HepG2 (cell line): ENCODE data around the gene CRTC2. TPM values are rescaled to one million over a fixed set of nuclear protein-coding genes. Genes with fewer than 3 reads are reported as not detected.

Experiments
- BORCS8-MEF2B ChIP-seq: sonication (generic); formaldehyde crosslinking; IDR thresholded peaks from 2 replicates; pipeline ENCODE4 v1.8.0; 2022; ENCODE audit warnings: mild to moderate bottlenecking, missing genetic modification reagents
- CC2D1A ChIP-seq: sonication (generic); formaldehyde crosslinking; IDR thresholded peaks from 2 replicates; pipeline ENCODE4 v1.8.1; 2023; ENCODE audit warnings: mild to moderate bottlenecking, missing genetic modification reagents
- ESRRA ChIP-seq: sonication (generic); formaldehyde crosslinking; IDR thresholded peaks from 2 replicates; pipeline ENCODE4 v1.5.1; 2020; ENCODE audit warnings: mild to moderate bottlenecking, low read depth, missing genetic modification reagents
- FIP1L1 ChIP-seq: fragments of 200-400 bp; formaldehyde crosslinking; IDR thresholded peaks from 2 replicates; pipeline ENCODE4 v1.6.1; 2018; ENCODE audit warnings: low read depth, mild to moderate bottlenecking, low read length, moderate library complexity, borderline replicate concordance; ENCODE audit not compliant: insufficient read depth
- HDAC2 ChIP-seq: sonication (generic); formaldehyde crosslinking; IDR thresholded peaks from 2 replicates; pipeline ENCODE4 v1.4.0; 2020; ENCODE audit warnings: missing genetic modification reagents
- KLF11 ChIP-seq: IDR thresholded peaks from 2 replicates; pipeline ENCODE4 v1.6.1; 2016; ENCODE audit warnings: missing compliant biosample characterization
- MLX ChIP-seq: IDR thresholded peaks from 2 replicates; pipeline ENCODE4 v1.6.1; 2016
- MTF1 ChIP-seq: sonication (generic); formaldehyde crosslinking; IDR thresholded peaks from 2 replicates; pipeline ENCODE4 v1.5.0; 2020; ENCODE audit warnings: missing genetic modification reagents
- NFYB ChIP-seq: sonication (generic); formaldehyde crosslinking; IDR thresholded peaks from 2 replicates; pipeline ENCODE4 v1.4.0; 2020; ENCODE audit warnings: missing genetic modification reagents
- PPARG ChIP-seq: conservative IDR thresholded peaks from 2 replicates; pipeline ENCODE4 v1.6.1; 2016; ENCODE audit warnings: missing biosample characterization, missing genetic modification reagents
- RNF2 ChIP-seq: fragments of 450-650 bp; conservative IDR thresholded peaks from 2 replicates; pipeline ENCODE4 v1.6.1; 2016; ENCODE audit warnings: low read depth
- SAFB2 ChIP-seq: sonication (generic); formaldehyde crosslinking; IDR thresholded peaks from 2 replicates; pipeline ENCODE4 v1.5.1; 2020; ENCODE audit warnings: missing genetic modification reagents, low read depth, mild to moderate bottlenecking, borderline replicate concordance
- SMAD9 ChIP-seq: sonication (generic); formaldehyde crosslinking; IDR thresholded peaks from 2 replicates; pipeline ENCODE4 v1.5.1; 2020; ENCODE audit warnings: mild to moderate bottlenecking, missing genetic modification reagents
- ZBTB20 ChIP-seq: sonication (generic); formaldehyde crosslinking; IDR thresholded peaks from 2 replicates; pipeline ENCODE4 v1.8.1; 2023; ENCODE audit warnings: missing genetic modification reagents, low read depth, mild to moderate bottlenecking, borderline replicate concordance
- ZNF292 ChIP-seq: sonication (generic); formaldehyde crosslinking; IDR thresholded peaks from 2 replicates; pipeline ENCODE4 v1.8.1; 2022; ENCODE audit warnings: mild to moderate bottlenecking, low read depth, missing genetic modification reagents, borderline replicate concordance
- ZNF329 ChIP-seq: sonication (generic); formaldehyde crosslinking; IDR thresholded peaks from 2 replicates; pipeline ENCODE4 v1.9.0; 2021; ENCODE audit warnings: low read depth, mild to moderate bottlenecking, missing genetic modification reagents
- ZNF468 ChIP-seq: sonication (generic); formaldehyde crosslinking; IDR thresholded peaks from 2 replicates; pipeline ENCODE4 v1.8.0; 2022; ENCODE audit warnings: mild to moderate bottlenecking, moderate library complexity, missing genetic modification reagents
- ZNF496 ChIP-seq: sonication (generic); formaldehyde crosslinking; IDR thresholded peaks from 2 replicates; pipeline ENCODE4 v1.8.1; 2023; ENCODE audit warnings: mild to moderate bottlenecking, moderate library complexity, missing genetic modification reagents; ENCODE audit not compliant: insufficient replicate concordance
- ZNF546 ChIP-seq: sonication (generic); formaldehyde crosslinking; conservative IDR thresholded peaks from 2 replicates; pipeline ENCODE4 v1.8.1; 2023; ENCODE audit warnings: mild to moderate bottlenecking, missing genetic modification reagents
- ZNF703 ChIP-seq: sonication (generic); formaldehyde crosslinking; IDR thresholded peaks from 2 replicates; pipeline ENCODE4 v1.5.1; 2020; ENCODE audit warnings: missing genetic modification reagents, mild to moderate bottlenecking, moderate library complexity, borderline replicate concordance
- polyA plus RNA-seq, 8 experiments: library from polyadenylated mRNA; depleted of rRNA in 3 of 8; stranded (reverse) in 7 of 8; unstranded in 1 of 8; fragments of >200 nt; fragmentation: Illumina TruSeq in 4 of 8; extraction: Trizol in 4 of 8; gene quantifications; 2 replicates each; pipeline versions ENCODE4 v1.2.1 to v1.2.3, GENCODE V29; 2011 to 2016; ENCODE audit warnings: low read depth in 4 of 8, missing spikeins in 1 of 8, mixed read lengths in 1 of 8; ENCODE audit not compliant: insufficient read depth in 1 of 8
- total RNA-seq, 5 experiments: library from RNA; depleted of rRNA; stranded (reverse); fragments of >200 nt; fragmentation: Illumina TruSeq; extraction: Trizol; gene quantifications; 2 replicates each; pipeline ENCODE4 v1.2.3, GENCODE V29; 2016; ENCODE audit warnings: low read depth in 1 of 5
- TF ChIP-seq, protein P1 (sequence below): conservative IDR thresholded peaks from 2 replicates; pipeline ENCODE4 v1.6.1; 2018; ENCODE audit warnings: missing genetic modification reagents
- TF ChIP-seq, protein P2 (sequence below): sonication (generic); formaldehyde crosslinking; IDR thresholded peaks from 2 replicates; pipeline ENCODE4 v1.4.0; 2020; ENCODE audit warnings: missing genetic modification reagents, mild to moderate bottlenecking, borderline replicate concordance
- TF ChIP-seq, protein P3 (sequence below): sonication (generic); formaldehyde crosslinking; IDR thresholded peaks from 2 replicates; pipeline ENCODE4; 2020; ENCODE audit warnings: missing genetic modification reagents, mild to moderate bottlenecking, borderline replicate concordance

The CRTC2 gene
- total and polyA plus RNA-seq, 2 of the 13 experiments (the other 11 are each of a cell fraction or from before 2014, with no cell fraction given) = 6.1 to 26.7 TPM

DNA sequence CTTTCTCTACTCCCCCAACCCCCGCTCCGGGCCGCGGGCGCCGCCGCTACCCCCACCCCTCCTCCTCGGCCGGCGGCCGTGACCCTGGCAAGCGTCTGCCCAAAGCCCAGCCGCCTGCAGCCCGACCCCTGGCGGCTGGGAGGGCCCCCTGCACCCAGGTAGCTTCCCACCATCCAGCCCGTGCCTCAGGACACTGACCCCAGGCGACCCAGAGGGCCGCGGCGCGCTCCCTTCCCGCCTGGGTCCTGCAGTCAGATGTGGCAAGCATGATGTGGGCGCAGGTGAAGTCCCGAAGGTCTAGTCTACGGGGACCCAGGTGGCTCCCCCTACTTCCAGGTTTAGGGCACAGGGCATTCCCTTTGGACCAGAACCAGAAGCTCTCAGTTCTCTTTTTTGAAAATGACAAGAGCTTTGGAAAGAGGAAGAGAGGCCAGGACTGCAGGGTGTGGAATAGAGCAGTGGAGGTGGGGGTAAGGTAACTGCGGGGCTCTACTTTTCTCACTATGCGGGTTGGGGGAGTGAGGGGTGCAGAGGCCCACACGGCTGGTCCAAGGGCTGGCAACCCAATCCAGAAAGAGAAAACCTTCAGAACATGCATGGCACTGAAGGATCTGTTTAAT, 11.7 kb downstream of the CRTC2 start, which contains the start of gene DENND4B (continued):
- TF ChIP-seq, protein P1, sequence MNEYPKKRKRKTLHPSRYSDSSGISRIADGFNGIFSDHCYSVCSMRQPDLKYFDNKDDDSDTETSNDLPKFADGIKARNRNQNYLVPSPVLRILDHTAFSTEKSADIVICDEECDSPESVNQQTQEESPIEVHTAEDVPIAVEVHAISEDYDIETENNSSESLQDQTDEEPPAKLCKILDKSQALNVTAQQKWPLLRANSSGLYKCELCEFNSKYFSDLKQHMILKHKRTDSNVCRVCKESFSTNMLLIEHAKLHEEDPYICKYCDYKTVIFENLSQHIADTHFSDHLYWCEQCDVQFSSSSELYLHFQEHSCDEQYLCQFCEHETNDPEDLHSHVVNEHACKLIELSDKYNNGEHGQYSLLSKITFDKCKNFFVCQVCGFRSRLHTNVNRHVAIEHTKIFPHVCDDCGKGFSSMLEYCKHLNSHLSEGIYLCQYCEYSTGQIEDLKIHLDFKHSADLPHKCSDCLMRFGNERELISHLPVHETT (CRISPR knock-in tag) = peak; percentile 75
- TF ChIP-seq RNF2 = no peak
- TF ChIP-seq ZNF496 (CRISPR knock-in tag) = no peak
- TF ChIP-seq ZNF329 (CRISPR knock-in tag) = no peak
- TF ChIP-seq KLF11 = no peak
- TF ChIP-seq CC2D1A (CRISPR knock-in tag) = no peak
- TF ChIP-seq MTF1 (CRISPR knock-in tag) = no peak
- TF ChIP-seq ZNF292 (CRISPR knock-in tag) = no peak
- TF ChIP-seq HDAC2 (CRISPR knock-in tag) = peak; percentile 51; the same call in 1 of the 2 replicates
- TF ChIP-seq ZBTB20 (CRISPR knock-in tag) = no peak
- TF ChIP-seq ZNF546 (CRISPR knock-in tag) = 0 out of 2 replicates have a peak, but pooled peaks have one; percentile 10
- no peak for TF ChIP-seq SMAD9 (CRISPR knock-in tag)
- TF ChIP-seq MLX (CRISPR knock-in tag) = no peak
- no peak for TF ChIP-seq FIP1L1
- TF ChIP-seq ZNF703 = no peak
- peak; percentile 76 for TF ChIP-seq ESRRA (CRISPR knock-in tag)
- no peak for TF ChIP-seq ZNF468 (CRISPR knock-in tag)
- TF ChIP-seq NFYB (CRISPR knock-in tag) = no peak
- no peak for TF ChIP-seq PPARG (CRISPR knock-in tag)
- peak; percentile 41; the same call in 1 of the 2 replicates for TF ChIP-seq BORCS8-MEF2B (CRISPR knock-in tag)
- no peak for TF ChIP-seq SAFB2 (CRISPR knock-in tag)
- TF ChIP-seq, protein P2, sequence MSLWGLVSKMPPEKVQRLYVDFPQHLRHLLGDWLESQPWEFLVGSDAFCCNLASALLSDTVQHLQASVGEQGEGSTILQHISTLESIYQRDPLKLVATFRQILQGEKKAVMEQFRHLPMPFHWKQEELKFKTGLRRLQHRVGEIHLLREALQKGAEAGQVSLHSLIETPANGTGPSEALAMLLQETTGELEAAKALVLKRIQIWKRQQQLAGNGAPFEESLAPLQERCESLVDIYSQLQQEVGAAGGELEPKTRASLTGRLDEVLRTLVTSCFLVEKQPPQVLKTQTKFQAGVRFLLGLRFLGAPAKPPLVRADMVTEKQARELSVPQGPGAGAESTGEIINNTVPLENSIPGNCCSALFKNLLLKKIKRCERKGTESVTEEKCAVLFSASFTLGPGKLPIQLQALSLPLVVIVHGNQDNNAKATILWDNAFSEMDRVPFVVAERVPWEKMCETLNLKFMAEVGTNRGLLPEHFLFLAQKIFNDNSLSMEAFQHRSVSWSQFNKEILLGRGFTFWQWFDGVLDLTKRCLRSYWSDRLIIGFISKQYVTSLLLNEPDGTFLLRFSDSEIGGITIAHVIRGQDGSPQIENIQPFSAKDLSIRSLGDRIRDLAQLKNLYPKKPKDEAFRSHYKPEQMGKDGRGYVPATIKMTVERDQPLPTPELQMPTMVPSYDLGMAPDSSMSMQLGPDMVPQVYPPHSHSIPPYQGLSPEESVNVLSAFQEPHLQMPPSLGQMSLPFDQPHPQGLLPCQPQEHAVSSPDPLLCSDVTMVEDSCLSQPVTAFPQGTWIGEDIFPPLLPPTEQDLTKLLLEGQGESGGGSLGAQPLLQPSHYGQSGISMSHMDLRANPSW (CRISPR knock-in tag) = no peak
- TF ChIP-seq, protein P3, sequence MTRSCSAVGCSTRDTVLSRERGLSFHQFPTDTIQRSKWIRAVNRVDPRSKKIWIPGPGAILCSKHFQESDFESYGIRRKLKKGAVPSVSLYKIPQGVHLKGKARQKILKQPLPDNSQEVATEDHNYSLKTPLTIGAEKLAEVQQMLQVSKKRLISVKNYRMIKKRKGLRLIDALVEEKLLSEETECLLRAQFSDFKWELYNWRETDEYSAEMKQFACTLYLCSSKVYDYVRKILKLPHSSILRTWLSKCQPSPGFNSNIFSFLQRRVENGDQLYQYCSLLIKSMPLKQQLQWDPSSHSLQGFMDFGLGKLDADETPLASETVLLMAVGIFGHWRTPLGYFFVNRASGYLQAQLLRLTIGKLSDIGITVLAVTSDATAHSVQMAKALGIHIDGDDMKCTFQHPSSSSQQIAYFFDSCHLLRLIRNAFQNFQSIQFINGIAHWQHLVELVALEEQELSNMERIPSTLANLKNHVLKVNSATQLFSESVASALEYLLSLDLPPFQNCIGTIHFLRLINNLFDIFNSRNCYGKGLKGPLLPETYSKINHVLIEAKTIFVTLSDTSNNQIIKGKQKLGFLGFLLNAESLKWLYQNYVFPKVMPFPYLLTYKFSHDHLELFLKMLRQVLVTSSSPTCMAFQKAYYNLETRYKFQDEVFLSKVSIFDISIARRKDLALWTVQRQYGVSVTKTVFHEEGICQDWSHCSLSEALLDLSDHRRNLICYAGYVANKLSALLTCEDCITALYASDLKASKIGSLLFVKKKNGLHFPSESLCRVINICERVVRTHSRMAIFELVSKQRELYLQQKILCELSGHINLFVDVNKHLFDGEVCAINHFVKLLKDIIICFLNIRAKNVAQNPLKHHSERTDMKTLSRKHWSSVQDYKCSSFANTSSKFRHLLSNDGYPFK = 0 out of 2 replicates have a peak, but pooled peaks have one; percentile 21
